CD4-positive, alpha-beta T cell treated with Interleukin-15 for 4 hours (primary cell): ENCODE results near the gene CDYL2.

ENCODE experiments used
- DNase-seq: peaks from one replicate; pipeline ENCODE4 v3.0.0-alpha.2; 2020; ENCODE audit warnings: low spot score

Gene CDYL2

GRCh38 chr16:80669673-80670072, 134.7 kb downstream of the CDYL2 start:
- DNase-seq = no peak

DNA sequence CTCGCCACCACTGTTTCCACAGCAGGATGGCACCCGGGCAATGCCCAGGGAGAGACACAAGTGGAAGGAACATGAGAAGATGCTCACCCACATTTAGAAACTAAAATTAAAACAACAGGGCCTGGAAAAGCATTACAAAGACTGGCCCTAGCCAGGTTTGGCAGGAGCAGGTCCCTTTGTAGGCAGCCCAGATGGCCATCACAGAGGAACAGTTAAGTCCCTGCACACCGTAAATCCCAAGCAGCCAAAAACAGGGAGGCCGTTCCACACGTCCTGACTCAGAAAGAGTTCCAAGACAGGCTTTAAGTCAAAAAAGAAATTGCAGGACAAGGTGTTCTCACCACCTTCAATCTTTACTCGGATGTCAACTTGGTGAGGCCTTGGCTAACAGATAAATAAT, 136.5 kb downstream of the CDYL2 start:
- no peak for DNase-seq

- no peak for DNase-seq
Measured at GRCh38 chr16:80667251-80667560, 137.2 kb downstream of the CDYL2 start.

DNA sequence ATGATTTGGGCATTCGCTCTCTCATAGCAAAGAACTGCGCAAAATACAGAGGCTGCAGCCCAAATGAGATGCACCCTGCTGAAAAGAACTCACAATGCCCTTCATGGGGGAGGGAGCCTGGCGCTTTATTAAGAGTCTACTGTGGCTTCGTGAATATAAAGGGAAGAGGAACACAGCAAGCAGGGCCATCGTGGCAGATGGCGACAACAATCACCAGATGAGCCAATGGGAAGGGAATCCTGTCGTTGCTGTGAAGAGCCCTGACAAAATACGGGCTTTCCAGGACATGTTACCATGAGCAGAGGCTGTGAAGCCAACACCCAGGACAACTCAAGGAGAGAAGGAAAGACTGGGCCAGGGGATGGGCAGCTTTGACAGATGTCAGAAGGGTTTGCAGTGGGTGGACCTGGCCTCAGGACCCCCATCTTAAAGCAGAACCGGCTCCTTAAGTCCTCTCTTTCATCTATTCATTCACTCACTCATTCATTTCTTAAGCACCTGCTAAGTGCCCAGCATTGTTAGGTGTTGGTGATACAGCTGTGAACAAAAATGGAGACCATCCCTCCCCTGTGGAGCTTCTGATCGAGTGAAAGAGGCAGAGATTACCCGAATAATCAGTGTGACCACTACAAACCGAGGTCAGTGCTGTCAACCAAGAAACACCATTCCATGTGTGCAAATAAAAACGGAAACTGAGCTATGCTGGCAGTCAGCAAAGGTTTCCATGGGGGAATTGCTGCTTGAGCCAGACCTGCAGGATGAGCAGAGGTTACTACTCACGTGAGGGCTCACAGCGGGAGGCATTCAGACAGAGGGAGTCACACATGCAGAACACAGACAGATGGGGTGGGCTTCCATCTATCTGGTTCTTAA, 137.8 kb downstream of the CDYL2 start:
- DNase-seq = no peak

GRCh38 chr16:80665356-80665755, 139.0 kb downstream of the CDYL2 start:
- DNase-seq = no peak

GRCh38 chr16:80664786-80665185, 139.6 kb downstream of the CDYL2 start:
- DNase-seq = no peak

GRCh38 chr16:80664226-80664625, 140.2 kb downstream of the CDYL2 start:
- DNase-seq = no peak

- DNase-seq = no peak
Measured at GRCh38 chr16:80663078-80663477, 141.3 kb downstream of the CDYL2 start.

DNA sequence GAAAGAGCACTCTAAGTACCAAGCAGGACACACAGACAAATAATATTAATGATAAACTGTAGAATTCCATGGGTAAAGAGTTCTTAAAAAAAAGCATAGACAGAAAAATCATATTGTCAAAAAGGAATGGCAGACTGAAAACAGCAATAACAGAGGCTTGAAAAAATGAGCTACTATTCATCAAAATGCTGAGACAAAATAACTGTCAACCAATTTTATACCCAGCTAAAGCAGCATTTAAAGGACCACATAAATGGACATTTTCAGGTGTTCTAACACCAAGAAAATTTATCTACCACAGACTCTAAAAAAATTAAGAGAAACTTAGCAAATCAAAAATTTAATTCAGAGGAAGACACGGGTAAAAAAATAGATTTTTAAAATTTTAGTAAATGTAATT, 144.5 kb downstream of the CDYL2 start:
- no peak for DNase-seq

DNA sequence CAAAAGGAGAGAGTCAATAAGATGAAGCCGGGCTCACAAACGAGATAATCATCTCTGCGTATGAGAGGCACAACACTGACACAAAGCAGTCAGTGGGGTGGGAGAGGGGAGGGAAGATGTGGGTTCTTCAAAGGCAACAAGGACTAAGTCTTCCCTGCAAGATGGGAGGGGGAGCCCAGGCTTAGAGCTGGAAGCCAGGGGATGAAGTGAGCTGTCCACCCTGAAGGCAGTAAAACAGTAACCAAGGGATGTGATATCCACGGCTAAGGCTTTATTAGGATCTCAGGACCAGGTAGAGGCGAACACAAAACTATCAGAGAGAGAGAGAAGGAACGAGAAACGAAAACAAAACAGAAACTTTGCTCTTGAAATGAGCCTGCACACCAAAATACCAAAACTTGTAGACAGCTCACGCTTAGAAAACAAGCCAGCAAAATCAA, 147.7 kb downstream of the CDYL2 start:
- DNase-seq = peak; percentile 42

- no peak for DNase-seq
Measured at GRCh38 chr16:80656161-80656560, 148.2 kb downstream of the CDYL2 start.

DNA sequence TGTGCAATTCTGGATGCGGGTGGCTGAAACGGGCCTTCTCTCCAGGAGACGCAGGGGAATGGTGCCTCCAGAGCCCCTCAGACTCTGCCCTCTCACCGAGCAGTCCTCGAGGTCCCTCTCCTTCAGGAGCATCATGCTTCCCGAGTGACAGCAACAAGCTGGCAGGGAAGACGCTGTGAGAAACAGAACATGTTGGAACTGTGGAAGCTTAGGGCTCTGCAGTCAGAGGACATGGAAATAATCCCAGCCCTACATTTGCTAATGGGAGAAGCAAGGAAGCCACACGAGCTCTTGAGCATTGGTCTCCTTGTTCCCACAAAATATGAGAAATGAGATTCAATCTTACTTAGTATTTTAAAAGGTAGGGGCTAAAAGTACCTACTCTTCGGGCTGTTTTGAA, 148.6 kb downstream of the CDYL2 start:
- DNase-seq = no peak

- DNase-seq = no peak
Measured at GRCh38 chr16:80654094-80654862, 150.1 kb downstream of the CDYL2 start.

GRCh38 chr16:80652441-80652840, 152.0 kb downstream of the CDYL2 start:
- DNase-seq = no peak

DNA sequence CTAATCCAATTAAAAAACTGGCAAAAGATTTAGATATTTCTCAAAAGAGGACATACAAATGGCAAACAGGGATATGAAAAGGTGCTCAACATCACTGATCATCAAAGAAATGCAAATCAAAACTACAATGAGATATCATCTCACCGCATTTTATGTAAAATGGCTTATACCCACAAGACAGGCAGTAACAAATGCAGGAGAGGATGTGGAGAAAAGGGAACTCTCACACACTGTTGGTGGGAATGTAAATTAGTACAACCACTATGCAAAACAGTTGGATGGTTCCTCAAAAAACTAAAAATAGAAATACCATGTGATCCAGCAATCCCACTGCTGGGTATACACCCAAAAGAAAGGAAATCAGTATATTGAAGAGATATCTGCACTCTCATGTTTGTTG, 154.1 kb downstream of the CDYL2 start:
- DNase-seq = peak; percentile 4

DNA sequence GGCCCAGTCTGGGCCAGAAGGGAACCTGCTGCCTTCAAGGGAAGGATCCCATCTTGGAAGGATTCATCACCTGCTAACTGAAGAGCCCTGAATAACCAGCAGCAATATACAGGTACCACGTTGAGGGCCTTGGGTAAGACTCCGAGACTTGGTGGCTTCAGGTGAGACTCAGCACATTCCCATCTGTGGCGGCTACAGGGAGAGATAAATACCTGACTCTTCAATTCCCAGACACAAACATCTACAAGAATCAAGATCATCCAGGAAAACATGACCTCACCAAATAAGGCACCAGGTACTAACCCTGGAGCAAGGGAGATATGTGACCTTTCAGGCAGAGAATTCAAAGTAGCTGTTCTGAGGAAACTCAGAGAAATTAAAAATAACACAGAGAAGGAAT, 164.1 kb downstream of the CDYL2 start:
- DNase-seq = no peak

DNA sequence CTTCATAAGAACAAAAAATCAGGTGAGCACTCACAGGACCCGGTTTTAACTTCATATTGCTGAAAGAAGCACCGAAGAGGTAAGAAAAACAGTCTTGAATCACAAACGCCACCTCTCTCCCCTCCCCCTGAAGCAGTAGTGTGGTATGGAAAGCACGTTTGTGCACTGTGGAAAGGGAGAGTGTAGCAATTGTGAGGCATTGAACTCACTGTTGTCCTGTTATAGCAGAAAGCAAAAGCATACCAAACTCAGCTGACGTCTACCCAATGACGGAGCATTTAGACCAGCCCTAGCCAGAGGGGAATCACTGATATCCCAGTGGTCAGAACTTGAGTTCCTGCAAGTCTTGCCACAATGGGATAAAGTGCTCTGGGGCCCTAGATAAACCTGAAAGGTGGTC, 164.8 kb downstream of the CDYL2 start:
- DNase-seq = no peak

DNA sequence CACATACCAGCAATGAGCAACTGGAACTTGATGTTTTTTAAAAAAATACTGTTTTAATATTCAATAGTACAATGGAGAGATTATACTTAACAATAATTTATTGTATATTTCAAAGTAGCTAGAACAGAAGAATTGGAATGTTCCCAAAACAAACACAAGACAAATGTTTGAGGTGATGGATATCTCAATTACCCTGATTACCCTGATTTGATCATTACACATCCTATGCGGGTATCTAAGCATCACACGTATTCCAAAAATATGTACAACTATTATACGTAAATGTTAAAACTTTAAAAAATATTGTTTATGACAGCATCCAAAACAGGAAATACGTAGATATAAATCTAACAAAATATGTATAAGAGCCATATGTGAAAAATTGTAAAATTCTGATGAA, 166.8 kb downstream of the CDYL2 start:
- no peak for DNase-seq

- DNase-seq = no peak
Measured at GRCh38 chr16:80631581-80631980, 172.8 kb downstream of the CDYL2 start.

- no peak for DNase-seq
Measured at GRCh38 chr16:80628254-80628653, 176.1 kb downstream of the CDYL2 start.

- no peak for DNase-seq
Measured at GRCh38 chr16:80627108-80627507, 177.3 kb downstream of the CDYL2 start.

DNA sequence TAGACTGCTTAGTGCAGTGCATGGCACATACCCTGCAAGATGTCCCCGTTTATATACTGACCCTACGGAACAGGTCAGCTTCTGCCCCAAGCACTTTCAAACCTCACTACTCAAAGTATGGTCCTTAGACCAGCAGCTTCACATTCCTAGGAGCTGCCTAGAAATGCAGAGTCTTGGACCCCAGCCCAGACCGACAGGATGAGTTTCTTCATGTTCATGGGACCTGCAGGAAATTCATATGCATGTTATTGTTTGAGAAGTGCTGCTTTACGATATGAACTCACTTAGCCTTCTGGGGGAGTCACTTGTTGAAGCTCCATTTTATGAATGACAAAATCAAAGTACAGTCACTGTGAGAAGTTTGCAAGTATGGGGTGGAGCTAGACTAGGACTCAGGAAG, 181.0 kb downstream of the CDYL2 start:
- DNase-seq = no peak

GRCh38 chr16:80622007-80622406, 182.4 kb downstream of the CDYL2 start:
- DNase-seq = no peak
